Endothelial cell of umbilical vein (primary cell): ENCODE data around the gene TEX12. TPM values are rescaled to one million over a fixed set of nuclear protein-coding genes. Genes with fewer than 3 reads are reported as not detected.

Experiments used
- BruUV-seq: library from RNA; stranded (reverse); fragments of 400-500 nt; replicated peaks from 2 replicates; lab custom pipeline; 2021; lab: Mats Ljungman, UMichigan
- CTCF ChIA-PET: fragments of 300-600, 350-600 bp; sonication (Branson Sonifier 250); formaldehyde crosslinking; loops from one replicate; lab custom pipeline; 2021; ENCODE audit warnings: antibody characterized with exemption, inconsistent platforms; lab: Charles Lee
- POLR2A ChIA-PET: fragments of 300-600, 350-600 bp; sonication (Branson Sonifier 250); formaldehyde crosslinking; loops from one replicate; lab custom pipeline; 2021; ENCODE audit warnings: antibody characterized with exemption, inconsistent platforms; lab: Charles Lee
- DNase-seq: peaks from one replicate; pipeline ENCODE4 v3.0.0-alpha.2; 2011; ENCODE audit warnings: low read depth, low spot score
- FAIRE-seq: peaks from 2 replicates; lab custom pipeline; 2011; peaks lifted over from hg19 to GRCh38; lab: Jason Lieb, UNC
- H2AFZ ChIP-seq: 2 replicates; pipeline ENCODE4 v1.6.0; 2012; ENCODE audit warnings: low read depth, low read length, control low read depth, inconsistent platforms
- H3K27ac ChIP-seq: 2 replicates; pipeline ENCODE4 v1.5.1; 2011; ENCODE audit warnings: low read depth, mild to moderate bottlenecking, control low read depth, low read length, moderate library complexity; ENCODE audit not compliant: insufficient read depth
- H3K27me3 ChIP-seq, 2 experiments: 2 replicates each; pipeline versions ENCODE4 v1.6.0 to v1.6.1; 2011; ENCODE audit warnings: low read length in 2 of 2, mixed read lengths in 1 of 2; ENCODE audit not compliant: control insufficient read depth in 2 of 2, insufficient read depth in 2 of 2
- H3K36me3 ChIP-seq, 2 experiments: 2 replicates in 1 of 2; 3 replicates in 1 of 2; pipeline ENCODE4 v1.5.1; 2011; ENCODE audit warnings: low read length in 2 of 2, mild to moderate bottlenecking in 1 of 2, moderate library complexity in 1 of 2; ENCODE audit not compliant: control insufficient read depth in 2 of 2, insufficient read depth in 2 of 2; ENCODE audit errors: extremely low read depth in 1 of 2
- H3K4me1 ChIP-seq: 3 replicates; pipeline ENCODE4 v1.5.1; 2011; ENCODE audit warnings: mild to moderate bottlenecking, low read length; ENCODE audit not compliant: control insufficient read depth, insufficient read depth; ENCODE audit errors: extremely low read depth
- H3K4me2 ChIP-seq: 2 replicates; pipeline ENCODE4 v1.6.1; 2011; ENCODE audit warnings: low read length, control low read depth, mixed read lengths; ENCODE audit not compliant: insufficient read depth
- H3K4me3 ChIP-seq, 3 experiments: fragments of 200-600 bp in 1 of 3; sonication (generic), shearing (Covaris generic) in 1 of 3; replicated peaks in 1 of 3; 2 replicates each; pipeline ENCODE4 v1.5.1; 2011 to 2016; ENCODE audit warnings: control low read depth in 3 of 3, low read length in 3 of 3, mild to moderate bottlenecking in 2 of 3, inconsistent platforms in 1 of 3, low read depth in 1 of 3, moderate library complexity in 1 of 3; ENCODE audit not compliant: insufficient read depth in 1 of 3
- H3K79me2 ChIP-seq: 2 replicates; pipeline ENCODE4 v1.6.0; 2012; ENCODE audit warnings: low read length, inconsistent platforms; ENCODE audit not compliant: control insufficient read depth, insufficient read depth
- H3K9ac ChIP-seq: replicated peaks from 2 replicates; pipeline ENCODE3; 2011; ENCODE audit warnings: low read length, control low read depth; ENCODE audit not compliant: insufficient read depth; ENCODE audit errors: extremely low read depth
- H3K9me1 ChIP-seq: replicated peaks from 3 replicates; pipeline ENCODE4 v1.6.0; 2011; ENCODE audit warnings: mild to moderate bottlenecking, low read length; ENCODE audit not compliant: control insufficient read depth, insufficient read depth; ENCODE audit errors: extremely low read depth
- H3K9me3 ChIP-seq: replicated peaks from 2 replicates; pipeline ENCODE4 v1.5.1; 2012; ENCODE audit warnings: low read length, inconsistent platforms; ENCODE audit not compliant: control insufficient read depth, insufficient read depth
- H4K20me1 ChIP-seq: replicated peaks from 2 replicates; pipeline ENCODE3; 2011; ENCODE audit warnings: mild to moderate bottlenecking, low read length; ENCODE audit not compliant: control insufficient read depth, insufficient read depth; ENCODE audit errors: extremely low read depth
- CTCF ChIP-seq, 2 donors: IDR thresholded peaks; 1 replicate in 1 of 2; 2 replicates in 1 of 2; pipeline ENCODE4 v1.5.1; 2011; ENCODE audit warnings: low read length in 2 of 2, mild to moderate bottlenecking in 2 of 2, moderate library complexity in 2 of 2, control low read depth in 1 of 2, inconsistent platforms in 1 of 2, low read depth in 1 of 2; ENCODE audit not compliant: insufficient read depth in 1 of 2; ENCODE audit errors: extremely low read depth in 1 of 2
- JUN ChIP-seq: IDR thresholded peaks from 2 replicates; pipeline ENCODE4 v1.6.1; 2011; ENCODE audit warnings: borderline replicate concordance, low read depth; ENCODE audit not compliant: insufficient read length, insufficient read depth
- MAX ChIP-seq: IDR thresholded peaks from 2 replicates; pipeline ENCODE4 v1.6.1; 2011; ENCODE audit not compliant: insufficient read depth, insufficient read length
- dilution Hi-C: fragments of 300-500 bp; cut with MboI; formaldehyde crosslinking; loops from one replicate; pipeline ENCODE4 v1.15.0; 2019; ENCODE audit warnings: low sequenced_read_pairs; ENCODE audit not compliant: extremely low pct_ligation_motif_present
- intact Hi-C: fragments of 100-400 bp; cut with micrococcal nuclease; formaldehyde crosslinking; loops from one replicate; pipeline ENCODE4 v1.10.0; 2022
- polyA plus RNA-seq, 4 experiments: library from polyadenylated mRNA; depleted of rRNA in 3 of 4; stranded (reverse) in 3 of 4; unstranded in 1 of 4; fragments of >200 nt; gene quantifications; 2 replicates each; pipeline versions ENCODE4 v1.2.1 to v1.2.3, GENCODE V29; 2011 to 2012; ENCODE audit warnings: missing spikeins in 1 of 4
- total RNA-seq: library from RNA; stranded (reverse); gene quantifications from 2 replicates; pipeline ENCODE4 v1.2.3, GENCODE V29; 2021

The TEX12 gene
- total and polyA plus RNA-seq, 2 donors (not counting 3 experiments of a cell fraction or from before 2014, with no cell fraction given), result 0.46 TPM; not detected in 1

GRCh38 chr11:112219476-112220232, 52.5 kb downstream of the TEX12 start:
- Histone ChIP-seq H3K79me2 (no peaks in the 10 kb centered on the region), H4K20me1 (no peaks in the 10 kb centered on the region), H3K4me1 (peaks cover 11% of the 10 kb centered on the region), H3K4me3 (no peak overlapping the region), H3K27ac (no peak overlapping the region), H3K27me3 (no peaks in the 10 kb centered on the region), H2AFZ (peak overlapping the region; percentile 47), H3K36me3 (no peaks in the 10 kb centered on the region), H3K9me3 (no peaks in the 10 kb centered on the region), H3K9me1 (no peaks in the 10 kb centered on the region), H3K4me2 (no peak overlapping the region), H3K9ac (no peak overlapping the region)
- TF ChIP-seq JUN (no peak), MAX (no peak), CTCF (IDR thresholded peaks at IDR 0.05; ENCODE audit: extremely low read depth in 1 of 2, insufficient read depth in 1 of 2, low read depth in 1 of 2, low read length in 2 of 2) (peak; percentile 57 to 60)
- dilution Hi-C loops, result no loop called here
- FAIRE-seq (peak; percentile 99), DNase-seq (peak; percentile 80)
- BruUV-seq, result no TSS peak
- intact Hi-C loops, result loop anchor here (1.0 kb wide), 7 partner anchors 61 to 1313 kb away; no protein-coding TSS in a partner anchor
- POLR2A ChIA-PET, result no interaction called here
- CTCF ChIA-PET, result interaction anchor here (0.6 to 13.6 kb wide), 22 partner anchors 11 to 1085 kb away, joined by 3 to 540 read pairs (median 4); partner anchors contain the start of genes ALG9 and BCO2
